Measurements from ENCODE around the gene METAP2.
"Not testable (repeated sequence)": the region's sequence is repeated elsewhere in the genome, so short reads cannot be mapped to it uniquely, and the experiment has no call there.

Gene METAP2

DNA sequence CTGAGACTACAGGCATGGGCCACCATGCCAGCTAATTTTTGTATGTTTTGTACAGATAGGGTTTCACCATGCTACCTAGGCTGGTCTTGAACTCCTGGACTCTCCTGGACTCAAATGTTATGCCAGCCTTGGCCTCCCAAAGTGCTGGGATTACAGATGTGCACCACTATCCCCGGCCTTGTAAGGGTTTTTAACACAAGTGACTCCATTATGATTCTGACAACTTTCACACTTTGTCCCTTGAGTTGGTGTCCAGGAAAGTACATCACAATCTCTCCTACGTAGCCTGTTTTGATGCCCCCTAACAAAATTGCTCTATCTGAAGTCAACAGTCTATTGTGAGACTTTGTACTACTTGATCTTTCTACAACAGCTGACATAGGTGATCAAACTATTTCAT, 11.4 kb upstream of the METAP2 start:
- no peaks in the 10 kb centered on the region for H3K27me3 ChIP-seq (ENCODE audit: insufficient read depth, poor library complexity, severe bottlenecking)
- no peak for DNase-seq (ENCODE audit: low spot score)
- no peak for ATAC-seq (ENCODE audit: low read depth)
- no peak overlapping the region for H3K4me3 ChIP-seq (ENCODE audit: severe bottlenecking)
- H3K27ac ChIP-seq (ENCODE audit: poor library complexity, severe bottlenecking) = no peak overlapping the region
- no peaks in the 10 kb centered on the region for H3K36me3 ChIP-seq (ENCODE audit: low read depth)
- no peaks in the 10 kb centered on the region for H3K9me3 ChIP-seq (ENCODE audit: severe bottlenecking)
- no peaks in the 10 kb centered on the region for H3K4me1 ChIP-seq (ENCODE audit: insufficient read depth, poor library complexity, severe bottlenecking)
- TF ChIP-seq, protein P1, sequence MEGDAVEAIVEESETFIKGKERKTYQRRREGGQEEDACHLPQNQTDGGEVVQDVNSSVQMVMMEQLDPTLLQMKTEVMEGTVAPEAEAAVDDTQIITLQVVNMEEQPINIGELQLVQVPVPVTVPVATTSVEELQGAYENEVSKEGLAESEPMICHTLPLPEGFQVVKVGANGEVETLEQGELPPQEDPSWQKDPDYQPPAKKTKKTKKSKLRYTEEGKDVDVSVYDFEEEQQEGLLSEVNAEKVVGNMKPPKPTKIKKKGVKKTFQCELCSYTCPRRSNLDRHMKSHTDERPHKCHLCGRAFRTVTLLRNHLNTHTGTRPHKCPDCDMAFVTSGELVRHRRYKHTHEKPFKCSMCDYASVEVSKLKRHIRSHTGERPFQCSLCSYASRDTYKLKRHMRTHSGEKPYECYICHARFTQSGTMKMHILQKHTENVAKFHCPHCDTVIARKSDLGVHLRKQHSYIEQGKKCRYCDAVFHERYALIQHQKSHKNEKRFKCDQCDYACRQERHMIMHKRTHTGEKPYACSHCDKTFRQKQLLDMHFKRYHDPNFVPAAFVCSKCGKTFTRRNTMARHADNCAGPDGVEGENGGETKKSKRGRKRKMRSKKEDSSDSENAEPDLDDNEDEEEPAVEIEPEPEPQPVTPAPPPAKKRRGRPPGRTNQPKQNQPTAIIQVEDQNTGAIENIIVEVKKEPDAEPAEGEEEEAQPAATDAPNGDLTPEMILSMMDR (IDR thresholded peaks at IDR 0.05; ENCODE audit: poor library complexity, severe bottlenecking) = no peak

- DNase-seq (ENCODE audit: low spot score) = no peak
- no peak for ATAC-seq (ENCODE audit: low read depth)
- H3K4me1 ChIP-seq (ENCODE audit: insufficient read depth, poor library complexity, severe bottlenecking) = no peaks in the 10 kb centered on the region
- TF ChIP-seq, protein P1 (IDR thresholded peaks at IDR 0.05; ENCODE audit: poor library complexity, severe bottlenecking) = no peak
- no peak overlapping the region for H3K4me3 ChIP-seq (ENCODE audit: severe bottlenecking)
- H3K36me3 ChIP-seq (ENCODE audit: low read depth) = no peaks in the 10 kb centered on the region
- H3K27me3 ChIP-seq (ENCODE audit: insufficient read depth, poor library complexity, severe bottlenecking) = no peaks in the 10 kb centered on the region
- no peaks in the 10 kb centered on the region for H3K9me3 ChIP-seq (ENCODE audit: severe bottlenecking)
- H3K27ac ChIP-seq (ENCODE audit: poor library complexity, severe bottlenecking) = no peak overlapping the region
Observed at GRCh38 chr12:95463050-95463449, 10.9 kb upstream of the METAP2 start.

DNA sequence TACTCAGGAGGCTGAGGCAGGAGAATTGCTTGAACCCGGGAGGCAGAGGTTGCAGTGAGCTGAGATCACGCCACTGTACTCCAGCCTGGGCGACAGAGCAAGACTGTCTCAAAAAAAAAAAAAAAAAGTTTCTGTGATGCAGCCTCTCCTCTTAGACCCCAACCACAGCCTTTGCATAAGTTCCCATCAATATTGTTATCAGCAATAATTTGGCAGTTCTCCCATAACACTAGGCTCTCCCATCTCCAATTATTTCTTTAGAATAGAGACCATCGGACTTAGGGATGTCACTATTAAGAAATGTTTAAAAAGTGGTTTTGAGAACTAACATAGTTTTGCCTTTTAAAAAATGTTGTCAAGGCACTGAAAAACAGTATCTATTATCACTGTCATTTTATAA, 10.2 kb upstream of the METAP2 start:
- DNase-seq (ENCODE audit: low spot score); ATAC-seq (ENCODE audit: low read depth); H3K4me3 ChIP-seq (ENCODE audit: severe bottlenecking); H3K36me3 ChIP-seq (ENCODE audit: low read depth); H3K4me1 ChIP-seq (ENCODE audit: insufficient read depth, poor library complexity, severe bottlenecking); H3K27me3 ChIP-seq (ENCODE audit: insufficient read depth, poor library complexity, severe bottlenecking); H3K27ac ChIP-seq (ENCODE audit: poor library complexity, severe bottlenecking); H3K9me3 ChIP-seq (ENCODE audit: severe bottlenecking): not testable (repeated sequence)

GRCh38 chr12:95465275-95465674, 8.7 kb upstream of the METAP2 start:
- Histone ChIP-seq H3K27me3 (ENCODE audit: insufficient read depth, poor library complexity, severe bottlenecking) (no peaks in the 10 kb centered on the region), H3K4me3 (ENCODE audit: severe bottlenecking) (no peak overlapping the region), H3K9me3 (ENCODE audit: severe bottlenecking) (no peaks in the 10 kb centered on the region), H3K36me3 (ENCODE audit: low read depth) (no peaks in the 10 kb centered on the region), H3K27ac (ENCODE audit: poor library complexity, severe bottlenecking) (no peak overlapping the region), H3K4me1 (ENCODE audit: insufficient read depth, poor library complexity, severe bottlenecking) (no peaks in the 10 kb centered on the region)
- TF ChIP-seq, protein P1 (IDR thresholded peaks at IDR 0.05; ENCODE audit: poor library complexity, severe bottlenecking) = no peak
- no peak for DNase-seq (ENCODE audit: low spot score)
- ATAC-seq (ENCODE audit: low read depth) = no peak

- Histone ChIP-seq H3K27me3 (ENCODE audit: insufficient read depth, poor library complexity, severe bottlenecking) (no peaks in the 10 kb centered on the region), H3K4me3 (ENCODE audit: severe bottlenecking) (no peak overlapping the region), H3K9me3 (ENCODE audit: severe bottlenecking) (no peaks in the 10 kb centered on the region), H3K27ac (ENCODE audit: poor library complexity, severe bottlenecking) (no peak overlapping the region), H3K36me3 (ENCODE audit: low read depth) (no peaks in the 10 kb centered on the region), H3K4me1 (ENCODE audit: insufficient read depth, poor library complexity, severe bottlenecking) (no peaks in the 10 kb centered on the region)
- DNase-seq (ENCODE audit: low spot score) = no peak
- no peak for ATAC-seq (ENCODE audit: low read depth)
- TF ChIP-seq, protein P1 (IDR thresholded peaks at IDR 0.05; ENCODE audit: poor library complexity, severe bottlenecking) = no peak
Observed at GRCh38 chr12:95470300-95470699, 3.7 kb upstream of the METAP2 start.

Data from RWPE2 (cell line).